ENCODE results near the gene ATP6V1F.

- TF ChIP-seq GATA3 (IDR thresholded peaks at IDR 0.05; ENCODE audit: low read depth, low read length) (no peak), GATA2 (IDR thresholded peaks at IDR 0.05; ENCODE audit: low read depth, low read length) (no peak)
These were observed 14.9 kb upstream of the ATP6V1F start for GRCh38 chr7:128847721-128848211.

All from SH-SY5Y (cell line).